A673 (cell line): ENCODE results near the gene WNT7A. TPM values are rescaled to one million over a fixed set of nuclear protein-coding genes. Genes with fewer than 3 reads are reported as not detected.

ENCODE experiments used
- BruUV-seq: library from RNA; stranded (reverse); fragments of 400-500 nt; replicated peaks from 2 replicates; lab custom pipeline; 2021; lab: Mats Ljungman, UMichigan
- CTCF ChIA-PET: fragments of 300-600 bp; sonication (Branson Sonifier 250); formaldehyde crosslinking; loops from one replicate; lab custom pipeline; 2022; ENCODE audit warnings: antibody characterized with exemption; lab: Charles Lee
- POLR2A ChIA-PET: fragments of 300-600 bp; sonication (Branson Sonifier 250); formaldehyde crosslinking; loops from one replicate; lab custom pipeline; 2022; ENCODE audit warnings: antibody characterized with exemption; ENCODE audit not compliant: low non-redundant PET; lab: Charles Lee
- DNase-seq: peaks from one replicate; pipeline ENCODE4 v3.0.0-alpha.2; 2015; ENCODE audit warnings: low spot score
- H3K27ac ChIP-seq: fragments of 200-600 bp; sonication (generic); 2 replicates; pipeline ENCODE4 v1.5.1; 2016; ENCODE audit warnings: mixed run types, low read depth, mild to moderate bottlenecking, mixed read lengths, antibody characterized with exemption, low read length; ENCODE audit not compliant: poor library complexity, severe bottlenecking
- H3K27me3 ChIP-seq: fragments of 200-600 bp; sonication (generic); replicated peaks from 2 replicates; pipeline ENCODE4 v1.6.1; 2017; ENCODE audit warnings: mixed run types, low read depth, mild to moderate bottlenecking, mixed read lengths, antibody characterized with exemption, low read length; ENCODE audit not compliant: insufficient read depth, poor library complexity
- H3K36me3 ChIP-seq: fragments of 200-600 bp; sonication (generic); 2 replicates; pipeline ENCODE4 v1.6.1; 2016; ENCODE audit warnings: mixed run types, mild to moderate bottlenecking, mixed read lengths, antibody characterized with exemption, low read length; ENCODE audit not compliant: insufficient read depth, poor library complexity, severe bottlenecking
- H3K4me1 ChIP-seq: fragments of 200-600 bp; sonication (generic); 2 replicates; pipeline ENCODE4 v1.6.1; 2017; ENCODE audit warnings: mixed run types, mild to moderate bottlenecking, mixed read lengths, antibody characterized with exemption, low read length; ENCODE audit not compliant: insufficient read depth, poor library complexity, severe bottlenecking
- H3K4me3 ChIP-seq: fragments of 200-600 bp; sonication (generic); 2 replicates; pipeline ENCODE4 v1.5.1; 2016; ENCODE audit warnings: low read depth, mixed run types, mild to moderate bottlenecking, mixed read lengths, low read length; ENCODE audit not compliant: poor library complexity, severe bottlenecking
- H3K9me3 ChIP-seq: fragments of 200-600 bp; sonication (generic); 2 replicates; pipeline ENCODE4 v1.6.1; 2016; ENCODE audit warnings: mixed run types, low read depth, mild to moderate bottlenecking, mixed read lengths, antibody characterized with exemption, low read length; ENCODE audit not compliant: poor library complexity, severe bottlenecking
- EZH2 ChIP-seq: fragments of 200-600 bp; sonication (generic); IDR thresholded peaks from 2 replicates; pipeline ENCODE4 v1.6.1; 2017; ENCODE audit warnings: borderline replicate concordance, low read depth, mild to moderate bottlenecking, mixed read lengths, antibody characterized with exemption, low read length; ENCODE audit not compliant: poor library complexity, severe bottlenecking
- intact Hi-C: fragments of 100-400 bp; cut with micrococcal nuclease; formaldehyde crosslinking; loops from one replicate; pipeline ENCODE4 v1.10.0; 2022; ENCODE audit not compliant: unreplicated experiment
- total RNA-seq: library from RNA; stranded (reverse); gene quantifications from 2 replicates; pipeline ENCODE4 v1.2.3, GENCODE V29; 2021
- TF ChIP-seq, protein P1 (sequence below): fragments of 300-800, 200-600 bp; sonication (generic); conservative IDR thresholded peaks from 2 replicates; pipeline ENCODE4 v1.5.1; 2017; ENCODE audit warnings: low read depth, mild to moderate bottlenecking, antibody characterized with exemption, low read length, moderate library complexity, mixed read lengths

The WNT7A gene
- total RNA-seq, 1 experiment from 2014 or later: not detected

DNA sequence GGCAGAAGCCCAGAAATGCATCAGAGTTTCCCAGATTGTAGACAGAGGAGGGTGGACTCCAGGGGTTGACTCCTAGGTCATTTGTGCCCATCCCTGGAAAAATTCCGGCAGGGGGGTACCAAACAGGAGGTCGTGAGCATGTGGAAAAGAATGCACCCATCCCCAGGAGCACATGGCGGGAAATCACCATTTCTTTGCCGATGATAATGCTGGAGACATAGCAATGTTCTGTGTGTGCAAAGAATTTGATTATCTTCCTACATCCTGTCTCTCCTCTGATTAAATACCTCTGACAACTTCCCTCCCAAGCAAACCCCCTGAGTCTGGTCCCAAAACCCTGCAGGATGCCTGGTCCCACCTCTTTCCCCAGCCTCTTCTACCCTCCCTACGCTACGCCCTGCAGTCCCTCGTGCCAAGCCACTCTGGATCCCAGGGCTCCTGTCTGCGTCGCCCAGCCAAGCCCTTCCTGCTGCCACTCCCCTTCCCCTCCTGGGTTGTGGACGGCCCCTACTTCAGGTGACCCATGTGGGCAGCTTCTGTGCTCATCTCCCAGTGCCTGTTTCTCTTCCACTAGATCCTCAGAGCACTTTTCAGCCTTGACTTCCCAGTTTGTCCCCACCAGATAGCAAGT is 15.8 kb downstream of the WNT7A start:
- DNase-seq: no peak
- ChIA-PET CTCF (no interaction called here), POLR2A (no interaction called here)
- no peak overlapping the region for H3K4me3 ChIP-seq
- H3K36me3 ChIP-seq: no peaks in the 10 kb centered on the region
- no peak overlapping the region for H3K27ac ChIP-seq
- H3K27me3 ChIP-seq: no peaks in the 10 kb centered on the region
- no peak for TF ChIP-seq EZH2
- TF ChIP-seq, protein P1, sequence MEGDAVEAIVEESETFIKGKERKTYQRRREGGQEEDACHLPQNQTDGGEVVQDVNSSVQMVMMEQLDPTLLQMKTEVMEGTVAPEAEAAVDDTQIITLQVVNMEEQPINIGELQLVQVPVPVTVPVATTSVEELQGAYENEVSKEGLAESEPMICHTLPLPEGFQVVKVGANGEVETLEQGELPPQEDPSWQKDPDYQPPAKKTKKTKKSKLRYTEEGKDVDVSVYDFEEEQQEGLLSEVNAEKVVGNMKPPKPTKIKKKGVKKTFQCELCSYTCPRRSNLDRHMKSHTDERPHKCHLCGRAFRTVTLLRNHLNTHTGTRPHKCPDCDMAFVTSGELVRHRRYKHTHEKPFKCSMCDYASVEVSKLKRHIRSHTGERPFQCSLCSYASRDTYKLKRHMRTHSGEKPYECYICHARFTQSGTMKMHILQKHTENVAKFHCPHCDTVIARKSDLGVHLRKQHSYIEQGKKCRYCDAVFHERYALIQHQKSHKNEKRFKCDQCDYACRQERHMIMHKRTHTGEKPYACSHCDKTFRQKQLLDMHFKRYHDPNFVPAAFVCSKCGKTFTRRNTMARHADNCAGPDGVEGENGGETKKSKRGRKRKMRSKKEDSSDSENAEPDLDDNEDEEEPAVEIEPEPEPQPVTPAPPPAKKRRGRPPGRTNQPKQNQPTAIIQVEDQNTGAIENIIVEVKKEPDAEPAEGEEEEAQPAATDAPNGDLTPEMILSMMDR: no peak
- no TSS peak for BruUV-seq
- H3K9me3 ChIP-seq: no peaks in the 10 kb centered on the region
- H3K4me1 ChIP-seq: peaks cover 8% of the 10 kb centered on the region
- intact Hi-C loops: no loop called here

DNA sequence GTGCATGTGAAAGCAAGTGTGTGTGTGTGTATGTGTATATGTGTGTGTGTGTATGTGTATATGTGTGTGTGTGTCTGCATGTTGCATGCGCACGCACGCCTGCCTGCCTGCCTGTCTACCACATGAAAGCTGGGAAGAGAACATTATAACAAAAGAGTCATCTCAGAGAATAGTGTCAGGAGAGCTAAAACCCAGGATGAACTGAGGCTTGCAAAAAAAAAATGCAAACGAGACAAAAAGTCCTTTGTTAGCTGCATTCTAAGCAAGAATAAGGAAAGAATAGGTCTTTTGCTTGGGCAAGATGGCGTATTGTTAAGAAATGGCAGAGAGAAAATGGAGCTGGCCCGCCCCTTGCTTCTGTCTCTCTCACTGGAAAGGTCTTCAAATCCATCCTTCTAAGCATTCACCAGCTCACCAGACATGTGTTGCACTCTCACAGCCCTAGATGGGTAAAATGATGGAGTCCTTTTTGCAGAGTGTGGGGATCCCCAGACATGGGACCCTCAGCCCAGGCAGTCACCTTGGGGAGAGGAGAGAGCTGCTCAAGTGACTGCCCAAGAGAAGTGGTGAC is 16.4 kb downstream of the WNT7A start:
- BruUV-seq: no TSS peak
- H3K27ac ChIP-seq: no peak overlapping the region
- no peak for DNase-seq
- ChIA-PET POLR2A (no interaction called here), CTCF (no interaction called here)
- H3K36me3 ChIP-seq: no peaks in the 10 kb centered on the region
- no peak for TF ChIP-seq EZH2
- TF ChIP-seq, protein P1: no peak
- H3K9me3 ChIP-seq: no peaks in the 10 kb centered on the region
- H3K4me3 ChIP-seq: no peak overlapping the region
- no peaks in the 10 kb centered on the region for H3K27me3 ChIP-seq
- peaks cover 8% of the 10 kb centered on the region for H3K4me1 ChIP-seq
- intact Hi-C loops: no loop called here

DNA sequence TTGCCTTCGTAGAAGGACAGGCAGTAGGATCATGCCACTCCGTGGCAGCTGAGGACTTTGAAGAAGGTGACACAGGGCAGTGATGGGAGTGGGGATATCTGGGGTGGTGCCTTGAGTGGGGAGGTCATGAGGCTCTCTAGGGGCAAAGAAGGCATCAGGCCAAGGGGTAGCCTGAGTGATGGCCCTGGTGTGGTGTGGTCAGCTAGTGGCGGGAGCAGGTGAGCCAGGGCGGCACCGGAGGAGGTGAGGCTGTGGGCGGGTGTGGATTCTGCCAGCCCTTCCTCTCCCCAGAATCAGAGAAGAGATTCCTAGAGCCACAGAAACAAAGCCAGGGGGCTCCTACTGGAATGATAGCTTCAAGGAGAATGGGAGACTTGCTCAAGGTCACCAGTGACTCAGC is 18.4 kb downstream of the WNT7A start:
- H3K27ac ChIP-seq: no peak overlapping the region
- BruUV-seq: no TSS peak
- no peaks in the 10 kb centered on the region for H3K36me3 ChIP-seq
- no peak overlapping the region for H3K4me3 ChIP-seq
- no peak for TF ChIP-seq EZH2
- TF ChIP-seq, protein P1: no peak
- ChIA-PET CTCF (no interaction called here), POLR2A (no interaction called here)
- peaks cover 5% of the 10 kb centered on the region for H3K4me1 ChIP-seq
- intact Hi-C loops: no loop called here
- H3K27me3 ChIP-seq: peaks cover 6% of the 10 kb centered on the region
- no peaks in the 10 kb centered on the region for H3K9me3 ChIP-seq
- DNase-seq: no peak
